ENCODE results near the gene SLC9B1.
"Not testable (repeated sequence)": the region's sequence is repeated elsewhere in the genome, so short reads cannot be mapped to it uniquely, and the experiment has no call there.

Gene SLC9B1

GRCh38 chr4:102871772-102872171 is 147.7 kb downstream of the SLC9B1 start:
- H3K9me3 ChIP-seq (ENCODE audit: control insufficient read depth, insufficient read depth, low read depth, low read length) = peaks cover 16% of the 10 kb centered on the region
- H3K9ac ChIP-seq (ENCODE audit: low read length) = no peak overlapping the region
- peaks cover 7% of the 10 kb centered on the region; the same call in 1 of the 2 replicates for H3K4me1 ChIP-seq (ENCODE audit: control insufficient read depth, insufficient read depth, low read length)
- peaks cover 33% of the 10 kb centered on the region for H3K36me3 ChIP-seq (ENCODE audit: control insufficient read depth, insufficient read depth, low read length)
- no peak overlapping the region for H3K4me3 ChIP-seq (ENCODE audit: low read depth, low read length)
- H3K27ac ChIP-seq (ENCODE audit: low read depth, low read length) = no peak overlapping the region
- H3K27me3 ChIP-seq (ENCODE audit: control insufficient read depth, insufficient read depth, low read length) = no peaks in the 10 kb centered on the region

GRCh38 chr4:102869569-102870197 is 149.8 kb downstream of the SLC9B1 start:
- Histone ChIP-seq H3K9ac (ENCODE audit: low read length) (peak overlapping the region; percentile 96), H3K4me1 (ENCODE audit: control insufficient read depth, insufficient read depth, low read length) (peaks cover 7% of the 10 kb centered on the region; the same call in 1 of the 2 replicates), H3K4me3 (ENCODE audit: low read depth, low read length) (peak overlapping the region; percentile 84), H3K27ac (ENCODE audit: low read depth, low read length) (peak overlapping the region; percentile 63; the same call in 1 of the 2 replicates), H3K36me3 (ENCODE audit: control insufficient read depth, insufficient read depth, low read length) (peaks cover 12% of the 10 kb centered on the region), H3K9me3 (ENCODE audit: control insufficient read depth, insufficient read depth, low read depth, low read length) (no peaks in the 10 kb centered on the region; the same call in 1 of the 2 replicates), H3K27me3 (ENCODE audit: control insufficient read depth, insufficient read depth, low read length) (no peaks in the 10 kb centered on the region)

DNA sequence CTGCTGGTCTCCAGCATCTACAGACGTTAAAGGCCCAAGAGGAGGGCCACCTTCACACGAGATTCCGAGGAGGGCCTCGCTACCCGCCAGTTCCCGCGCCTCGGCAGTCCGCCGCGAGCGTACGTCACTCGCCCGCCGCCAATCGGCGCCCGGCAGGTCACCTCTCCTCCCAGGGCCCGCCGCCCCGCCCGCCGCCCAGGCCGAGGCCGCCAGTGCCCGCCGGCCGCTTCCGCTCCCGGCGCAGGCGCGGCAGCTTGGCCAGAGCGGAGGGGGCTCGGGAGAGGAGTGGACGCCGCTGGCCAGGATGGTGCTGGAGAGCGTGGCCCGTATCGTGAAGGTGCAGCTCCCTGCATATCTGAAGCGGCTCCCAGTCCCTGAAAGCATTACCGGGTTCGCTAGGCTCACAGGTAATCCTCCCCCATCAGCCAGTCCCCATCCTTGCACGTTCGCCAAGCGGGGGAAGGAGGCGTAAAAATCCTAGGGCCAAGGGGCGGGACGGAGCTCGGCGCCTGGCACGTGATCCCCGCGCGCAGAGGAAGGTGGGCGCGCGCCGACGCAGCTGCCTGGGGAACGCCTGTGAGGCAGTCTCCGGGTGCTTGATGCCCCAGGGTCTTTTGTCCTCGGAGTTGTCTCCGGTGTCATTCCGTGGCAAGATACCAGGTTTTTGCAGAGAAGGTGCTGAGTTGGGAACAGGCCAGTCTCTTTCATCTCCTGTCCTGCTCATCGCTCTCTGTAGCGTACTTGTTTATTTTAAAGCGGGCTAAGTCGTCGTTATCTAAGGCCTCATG is 150.5 kb downstream of the SLC9B1 start, which contains the start of gene CISD2:
CISD2 (plus strand) TSS at position 212 of the 788 bp plus-strand sequence; CDS start at position 305, 93 bp downstream.
- H3K4me1 ChIP-seq (ENCODE audit: control insufficient read depth, insufficient read depth, low read length) = peaks cover 7% of the 10 kb centered on the region; the same call in 1 of the 2 replicates
- H3K9me3 ChIP-seq (ENCODE audit: control insufficient read depth, insufficient read depth, low read depth, low read length) = no peaks in the 10 kb centered on the region; the same call in 1 of the 2 replicates
- H3K4me3 ChIP-seq (ENCODE audit: low read depth, low read length) = peak within 1 kb of the TSS; percentile 84
- H3K27me3 ChIP-seq (ENCODE audit: control insufficient read depth, insufficient read depth, low read length) = no peaks in the 10 kb centered on the region
- peak within 1 kb of the TSS; percentile 63 for H3K27ac ChIP-seq (ENCODE audit: low read depth, low read length)
- H3K9ac ChIP-seq (ENCODE audit: low read length) = peak within 1 kb of the TSS; percentile 96
- peaks cover 5% of the 10 kb centered on the region; the same call in 1 of the 2 replicates for H3K36me3 ChIP-seq (ENCODE audit: control insufficient read depth, insufficient read depth, low read length)

GRCh38 chr4:102868153-102868780 is 151.2 kb downstream of the SLC9B1 start:
- H3K27me3 ChIP-seq (ENCODE audit: control insufficient read depth, insufficient read depth, low read length) = no peaks in the 10 kb centered on the region
- H3K27ac ChIP-seq (ENCODE audit: low read depth, low read length) = peak overlapping the region; percentile 63
- peaks cover 7% of the 10 kb centered on the region; the same call in 1 of the 2 replicates for H3K4me1 ChIP-seq (ENCODE audit: control insufficient read depth, insufficient read depth, low read length)
- H3K36me3 ChIP-seq (ENCODE audit: control insufficient read depth, insufficient read depth, low read length) = peaks cover 5% of the 10 kb centered on the region; the same call in 1 of the 2 replicates
- peak overlapping the region; percentile 84 for H3K4me3 ChIP-seq (ENCODE audit: low read depth, low read length)
- peak overlapping the region; percentile 65 for H3K9ac ChIP-seq (ENCODE audit: low read length)
- H3K9me3 ChIP-seq (ENCODE audit: control insufficient read depth, insufficient read depth, low read depth, low read length) = no peaks in the 10 kb centered on the region

GRCh38 chr4:102867278-102868152 is 152.0 kb downstream of the SLC9B1 start:
- no peaks in the 10 kb centered on the region for H3K27me3 ChIP-seq (ENCODE audit: control insufficient read depth, insufficient read depth, low read length)
- H3K4me1 ChIP-seq (ENCODE audit: control insufficient read depth, insufficient read depth, low read length) = peaks cover 7% of the 10 kb centered on the region; the same call in 1 of the 2 replicates
- no peaks in the 10 kb centered on the region for H3K36me3 ChIP-seq (ENCODE audit: control insufficient read depth, insufficient read depth, low read length)
- H3K4me3 ChIP-seq (ENCODE audit: low read depth, low read length) = peak overlapping the region; percentile 84
- H3K9ac ChIP-seq (ENCODE audit: low read length) = peak overlapping the region; percentile 4
- H3K9me3 ChIP-seq (ENCODE audit: control insufficient read depth, insufficient read depth, low read depth, low read length) = no peaks in the 10 kb centered on the region
- H3K27ac ChIP-seq (ENCODE audit: low read depth, low read length) = no peak overlapping the region

DNA sequence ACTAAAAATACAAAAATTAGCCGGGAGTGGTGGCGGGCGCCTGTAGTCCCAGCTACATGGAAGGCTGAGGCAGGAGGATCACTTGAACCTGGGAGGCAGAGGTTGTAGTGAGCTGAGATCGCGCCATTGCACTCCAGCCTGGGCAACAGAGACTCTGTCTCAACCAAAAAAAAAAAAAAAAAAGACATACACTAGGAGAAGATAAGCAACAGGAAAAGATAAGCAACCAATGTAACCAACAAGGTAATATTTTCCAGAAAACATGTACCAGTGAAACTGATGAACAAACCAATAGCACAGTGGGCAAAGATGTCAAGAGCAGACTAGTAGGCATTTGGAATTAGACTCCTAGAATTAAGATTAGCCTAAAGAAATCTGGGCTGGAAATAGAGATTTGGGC is 154.2 kb downstream of the SLC9B1 start:
- not testable (repeated sequence) for H3K9me3 ChIP-seq (ENCODE audit: control insufficient read depth, insufficient read depth, low read depth, low read length); H3K4me1 ChIP-seq (ENCODE audit: control insufficient read depth, insufficient read depth, low read length); H3K27me3 ChIP-seq (ENCODE audit: control insufficient read depth, insufficient read depth, low read length); H3K4me3 ChIP-seq (ENCODE audit: low read depth, low read length); H3K9ac ChIP-seq (ENCODE audit: low read length); H3K27ac ChIP-seq (ENCODE audit: low read depth, low read length); H3K36me3 ChIP-seq (ENCODE audit: control insufficient read depth, insufficient read depth, low read length)

- H3K4me1 ChIP-seq (ENCODE audit: control insufficient read depth, insufficient read depth, low read length) = peaks cover 6% of the 10 kb centered on the region; the same call in 1 of the 2 replicates
- no peak overlapping the region for H3K4me3 ChIP-seq (ENCODE audit: low read depth, low read length)
- no peak overlapping the region for H3K27ac ChIP-seq (ENCODE audit: low read depth, low read length)
- peaks cover 15% of the 10 kb centered on the region for H3K9me3 ChIP-seq (ENCODE audit: control insufficient read depth, insufficient read depth, low read depth, low read length)
- H3K27me3 ChIP-seq (ENCODE audit: control insufficient read depth, insufficient read depth, low read length) = no peaks in the 10 kb centered on the region
- peaks cover 6% of the 10 kb centered on the region for H3K36me3 ChIP-seq (ENCODE audit: control insufficient read depth, insufficient read depth, low read length)
- H3K9ac ChIP-seq (ENCODE audit: low read length) = no peak overlapping the region
These were observed 156.8 kb downstream of the SLC9B1 start for GRCh38 chr4:102862747-102863146.

GRCh38 chr4:102862016-102862415 is 157.5 kb downstream of the SLC9B1 start:
- no peaks in the 10 kb centered on the region for H3K27me3 ChIP-seq (ENCODE audit: control insufficient read depth, insufficient read depth, low read length)
- H3K4me1 ChIP-seq (ENCODE audit: control insufficient read depth, insufficient read depth, low read length) = no peaks in the 10 kb centered on the region
- no peak overlapping the region for H3K4me3 ChIP-seq (ENCODE audit: low read depth, low read length)
- H3K36me3 ChIP-seq (ENCODE audit: control insufficient read depth, insufficient read depth, low read length) = peaks cover 6% of the 10 kb centered on the region
- no peak overlapping the region for H3K9ac ChIP-seq (ENCODE audit: low read length)
- H3K27ac ChIP-seq (ENCODE audit: low read depth, low read length) = no peak overlapping the region
- H3K9me3 ChIP-seq (ENCODE audit: control insufficient read depth, insufficient read depth, low read depth, low read length) = peaks cover 15% of the 10 kb centered on the region

DNA sequence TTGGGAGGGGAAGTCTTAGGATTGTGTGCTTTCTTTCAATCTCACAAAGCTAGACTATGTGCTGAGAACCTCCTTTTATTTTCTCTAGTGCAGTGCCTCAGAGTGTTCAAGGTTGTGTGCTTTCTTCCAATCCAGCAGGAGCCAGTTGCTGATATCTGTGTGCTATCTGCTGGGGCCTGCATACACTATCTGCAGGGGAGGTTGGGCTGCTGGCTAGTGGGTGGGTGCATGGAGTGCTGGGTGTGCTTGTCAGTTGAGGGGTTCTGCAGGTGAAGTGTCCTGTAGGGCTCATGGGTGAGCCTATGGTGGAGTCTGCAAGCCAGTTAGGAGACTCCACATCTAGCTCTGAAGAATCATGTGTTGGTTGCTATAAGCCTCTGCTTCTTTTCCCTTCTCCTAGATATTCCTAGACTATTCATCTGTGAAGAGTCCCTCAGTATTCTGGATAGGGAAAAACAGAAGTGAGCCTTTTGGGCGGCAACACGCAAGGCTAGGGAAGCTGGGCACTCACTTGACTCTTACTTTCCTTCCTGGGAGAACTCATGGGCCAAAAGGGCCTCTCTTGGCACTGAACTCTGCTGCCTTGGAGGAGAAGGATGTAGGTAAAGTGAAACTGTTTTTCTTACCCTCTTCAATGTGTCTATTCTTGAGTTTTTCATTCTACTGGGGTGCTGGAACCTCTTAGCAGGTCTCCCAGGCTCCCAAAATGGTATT is 158.7 kb downstream of the SLC9B1 start:
- peaks cover 6% of the 10 kb centered on the region for H3K36me3 ChIP-seq (ENCODE audit: control insufficient read depth, insufficient read depth, low read length)
- H3K27ac ChIP-seq (ENCODE audit: low read depth, low read length) = no peak overlapping the region
- H3K9ac ChIP-seq (ENCODE audit: low read length) = no peak overlapping the region
- H3K27me3 ChIP-seq (ENCODE audit: control insufficient read depth, insufficient read depth, low read length) = no peaks in the 10 kb centered on the region
- H3K9me3 ChIP-seq (ENCODE audit: control insufficient read depth, insufficient read depth, low read depth, low read length) = peaks cover 15% of the 10 kb centered on the region
- no peak overlapping the region for H3K4me3 ChIP-seq (ENCODE audit: low read depth, low read length)
- no peaks in the 10 kb centered on the region for H3K4me1 ChIP-seq (ENCODE audit: control insufficient read depth, insufficient read depth, low read length)

Data from HUES6 (cell line).